ENCODE results near the gene LIMA1. TPM values are rescaled to one million over a fixed set of nuclear protein-coding genes. Genes with fewer than 3 reads are reported as not detected.
A peak's percentile ranks its signal among the peaks of the same experiment; 100 is the strongest.

Gene LIMA1
- total and polyA plus RNA-seq, 2 of the 4 experiments (the other 2 are of a cell fraction), result 126 to 163 TPM

GRCh38 chr12:50249464-50250182 lies 33.7 kb downstream of the LIMA1 start (continued):
- no peak for TF ChIP-seq SMC3 (IDR thresholded peaks at IDR 0.05; ENCODE audit: low read depth, low read length)

GRCh38 chr12:50248883-50249282 lies 34.4 kb downstream of the LIMA1 start:
- ATAC-seq (ENCODE audit: low read depth), result no peak
- TF ChIP-seq NFE2L2 (IDR thresholded peaks at IDR 0.05; ENCODE audit: low read depth, low read length) (no peak), MXI1 (IDR thresholded peaks at IDR 0.05; ENCODE audit: borderline replicate concordance, low read depth, low read length) (no peak), SMC3 (IDR thresholded peaks at IDR 0.05; ENCODE audit: low read depth, low read length) (no peak), RFX5 (IDR thresholded peaks at IDR 0.05; ENCODE audit: low read depth, low read length) (no peak), CEBPB (IDR thresholded peaks at IDR 0.05; ENCODE audit: low read depth, low read length) (no peak), FOS (IDR thresholded peaks at IDR 0.05; ENCODE audit: low read depth, low read length) (no peak), CHD1 (IDR thresholded peaks at IDR 0.05; ENCODE audit: low read depth, low read length) (no peak), MAZ (IDR thresholded peaks at IDR 0.05; ENCODE audit: borderline replicate concordance, low read depth, low read length) (no peak), RAD21 (IDR thresholded peaks at IDR 0.05; ENCODE audit: low read length) (no peak), USF2 (IDR thresholded peaks at IDR 0.05; ENCODE audit: low read depth, low read length) (no peak)
- TF ChIP-seq, protein P1, sequence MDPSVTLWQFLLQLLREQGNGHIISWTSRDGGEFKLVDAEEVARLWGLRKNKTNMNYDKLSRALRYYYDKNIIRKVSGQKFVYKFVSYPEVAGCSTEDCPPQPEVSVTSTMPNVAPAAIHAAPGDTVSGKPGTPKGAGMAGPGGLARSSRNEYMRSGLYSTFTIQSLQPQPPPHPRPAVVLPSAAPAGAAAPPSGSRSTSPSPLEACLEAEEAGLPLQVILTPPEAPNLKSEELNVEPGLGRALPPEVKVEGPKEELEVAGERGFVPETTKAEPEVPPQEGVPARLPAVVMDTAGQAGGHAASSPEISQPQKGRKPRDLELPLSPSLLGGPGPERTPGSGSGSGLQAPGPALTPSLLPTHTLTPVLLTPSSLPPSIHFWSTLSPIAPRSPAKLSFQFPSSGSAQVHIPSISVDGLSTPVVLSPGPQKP (IDR thresholded peaks at IDR 0.05; ENCODE audit: borderline replicate concordance, low read depth, low read length), result no peak
- TF ChIP-seq, protein P2, sequence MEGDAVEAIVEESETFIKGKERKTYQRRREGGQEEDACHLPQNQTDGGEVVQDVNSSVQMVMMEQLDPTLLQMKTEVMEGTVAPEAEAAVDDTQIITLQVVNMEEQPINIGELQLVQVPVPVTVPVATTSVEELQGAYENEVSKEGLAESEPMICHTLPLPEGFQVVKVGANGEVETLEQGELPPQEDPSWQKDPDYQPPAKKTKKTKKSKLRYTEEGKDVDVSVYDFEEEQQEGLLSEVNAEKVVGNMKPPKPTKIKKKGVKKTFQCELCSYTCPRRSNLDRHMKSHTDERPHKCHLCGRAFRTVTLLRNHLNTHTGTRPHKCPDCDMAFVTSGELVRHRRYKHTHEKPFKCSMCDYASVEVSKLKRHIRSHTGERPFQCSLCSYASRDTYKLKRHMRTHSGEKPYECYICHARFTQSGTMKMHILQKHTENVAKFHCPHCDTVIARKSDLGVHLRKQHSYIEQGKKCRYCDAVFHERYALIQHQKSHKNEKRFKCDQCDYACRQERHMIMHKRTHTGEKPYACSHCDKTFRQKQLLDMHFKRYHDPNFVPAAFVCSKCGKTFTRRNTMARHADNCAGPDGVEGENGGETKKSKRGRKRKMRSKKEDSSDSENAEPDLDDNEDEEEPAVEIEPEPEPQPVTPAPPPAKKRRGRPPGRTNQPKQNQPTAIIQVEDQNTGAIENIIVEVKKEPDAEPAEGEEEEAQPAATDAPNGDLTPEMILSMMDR (conservative IDR thresholded peaks at IDR 0.05; ENCODE audit: low read depth, low read length), result no peak

More at GRCh38 chr12:50248883-50249282, 34.4 kb downstream of the LIMA1 start:
- H3K4ac ChIP-seq (ENCODE audit: low read depth, low read length), result peak overlapping the region; percentile 57
- 0 out of 2 replicates have a peak overlapping the region, but pooled peaks have one; percentile 0 for H3K14ac ChIP-seq (replicated peaks; ENCODE audit: low read depth, low read length)
- dilution Hi-C loops (cut with HindIII; ENCODE audit: low sequenced_read_pairs, unreplicated experiment) (no loop called here), in situ Hi-C loops (cut with MboI; ENCODE audit: low sequenced_read_pairs) (no loop called here), intact Hi-C loops (cut with micrococcal nuclease) (no loop called here)
- no peaks in the 10 kb centered on the region for H3K27me3 ChIP-seq (ENCODE audit: control insufficient read depth, insufficient read depth, low read length)
- WGBS, 2 experiments (ENCODE audit: extremely low coverage in 2 of 2, insufficient read length in 1 of 2), result no CpG with 5 or more reads among the region's 2 CpGs
- peak overlapping the region; percentile 5; the same call in 1 of the 2 replicates for H2BK120ac ChIP-seq (ENCODE audit: low read depth, low read length)
- H3K23ac ChIP-seq (ENCODE audit: low read depth, low read length), result no peak overlapping the region
- no peak overlapping the region for H2AFZ ChIP-seq (replicated peaks; ENCODE audit: low read length, poor library complexity)
- no peak for DNase-seq
- H4K20me1 ChIP-seq (ENCODE audit: insufficient read depth, low read length), result no peaks in the 10 kb centered on the region
- H3K9me1 ChIP-seq (ENCODE audit: insufficient read depth, low read length), result peaks cover 5% of the 10 kb centered on the region
- no peak overlapping the region for H3K27ac ChIP-seq (ENCODE audit: insufficient read depth, low read length)
- H3K4me2 ChIP-seq (ENCODE audit: low read depth, low read length), result no peak overlapping the region
- H3K36me3 ChIP-seq (ENCODE audit: control insufficient read depth, insufficient read depth, low read length), result no peaks in the 10 kb centered on the region
- peaks cover 11 to 30% of the 10 kb centered on the region in 2 experiments for H3K79me1 ChIP-seq (ENCODE audit: low read depth in 1 of 2, low read length in 2 of 2)
- no peak overlapping the region for H3K9ac ChIP-seq (ENCODE audit: low read depth, low read length)
- BruUV-seq (replicated peaks), result no TSS peak
- H3K18ac ChIP-seq (ENCODE audit: low read depth, low read length), result peak overlapping the region; percentile 42; the same call in 1 of the 2 replicates
- ChIA-PET CTCF (no interaction called here), POLR2A (ENCODE audit: unreplicated experiment) (no interaction called here)
- peak overlapping the region; percentile 94 for H2BK15ac ChIP-seq (ENCODE audit: low read depth, low read length)
- peak overlapping the region; percentile 27 for H2AK5ac ChIP-seq (ENCODE audit: low read depth, low read length)
- peak overlapping the region; percentile 11; the same call in 1 of the 2 replicates for H4K5ac ChIP-seq (ENCODE audit: low read depth, low read length)
- H3K4me3 ChIP-seq (ENCODE audit: insufficient read depth, low read depth, low read length), result no peak overlapping the region
- peak overlapping the region; percentile 7 for H2BK5ac ChIP-seq (ENCODE audit: low read depth, low read length, poor library complexity, severe bottlenecking)
- peak overlapping the region; percentile 32; the same call in 1 of the 2 replicates for H4K91ac ChIP-seq (ENCODE audit: insufficient read depth, low read depth, low read length)
- peak overlapping the region; percentile 11 for H2BK20ac ChIP-seq (ENCODE audit: low read depth, low read length)
- 0 out of 4 replicates have a peak overlapping the region, but pooled peaks of 1 of the 2 experiments have one; percentile 15 for H4K8ac ChIP-seq (ENCODE audit: low read depth in 2 of 2, low read length in 2 of 2)
- peak overlapping the region; percentile 60 for H2AK9ac ChIP-seq (replicated peaks; ENCODE audit: low read depth, low read length, poor library complexity)
- no peaks in the 10 kb centered on the region for H3K9me3 ChIP-seq (ENCODE audit: control insufficient read depth, insufficient read depth, low read length)
- H3K4me1 ChIP-seq (ENCODE audit: control insufficient read depth, insufficient read depth, low read length), result peaks cover 13% of the 10 kb centered on the region
- no peak overlapping the region for H3K56ac ChIP-seq (ENCODE audit: extremely low read depth, insufficient read depth, low read length)

All from IMR-90 (cell line).